ENCODE data around the gene SS18L1. TPM values are rescaled to one million over a fixed set of nuclear protein-coding genes. Genes with fewer than 3 reads are reported as not detected.
"Not testable (repeated sequence)": the region's sequence is repeated elsewhere in the genome, so short reads cannot be mapped to it uniquely, and the experiment has no call there.

The SS18L1 gene
- total RNA-seq, 4 donors from 2014 or later: 12.4 to 23.1 (median 13.7) TPM

DNA sequence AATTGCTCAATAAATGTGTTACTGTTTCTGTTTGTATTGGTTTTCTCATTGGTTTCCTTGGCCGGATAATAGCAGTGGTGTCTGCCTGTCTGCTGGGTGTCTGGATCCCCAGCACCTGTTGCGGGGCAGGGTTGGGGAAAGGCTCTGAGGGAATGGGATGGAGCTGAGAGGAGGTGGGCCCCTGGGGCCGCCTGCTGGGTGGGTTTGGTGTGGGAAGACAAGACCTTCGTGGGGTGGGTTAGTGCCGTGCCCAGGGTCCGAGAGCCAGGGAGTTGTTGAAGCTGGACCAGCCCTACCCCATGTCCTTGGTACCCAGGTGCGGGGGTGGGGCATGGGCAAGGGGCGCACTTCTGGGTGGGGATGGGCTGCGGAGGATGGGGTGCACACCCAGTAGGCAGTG, 4.0 kb downstream of the SS18L1 start:
- no peaks in the 10 kb centered on the region for H3K27me3 ChIP-seq
- TF ChIP-seq EP300 (IDR thresholded peaks at IDR 0.05): no peak
- TF ChIP-seq, protein P1, sequence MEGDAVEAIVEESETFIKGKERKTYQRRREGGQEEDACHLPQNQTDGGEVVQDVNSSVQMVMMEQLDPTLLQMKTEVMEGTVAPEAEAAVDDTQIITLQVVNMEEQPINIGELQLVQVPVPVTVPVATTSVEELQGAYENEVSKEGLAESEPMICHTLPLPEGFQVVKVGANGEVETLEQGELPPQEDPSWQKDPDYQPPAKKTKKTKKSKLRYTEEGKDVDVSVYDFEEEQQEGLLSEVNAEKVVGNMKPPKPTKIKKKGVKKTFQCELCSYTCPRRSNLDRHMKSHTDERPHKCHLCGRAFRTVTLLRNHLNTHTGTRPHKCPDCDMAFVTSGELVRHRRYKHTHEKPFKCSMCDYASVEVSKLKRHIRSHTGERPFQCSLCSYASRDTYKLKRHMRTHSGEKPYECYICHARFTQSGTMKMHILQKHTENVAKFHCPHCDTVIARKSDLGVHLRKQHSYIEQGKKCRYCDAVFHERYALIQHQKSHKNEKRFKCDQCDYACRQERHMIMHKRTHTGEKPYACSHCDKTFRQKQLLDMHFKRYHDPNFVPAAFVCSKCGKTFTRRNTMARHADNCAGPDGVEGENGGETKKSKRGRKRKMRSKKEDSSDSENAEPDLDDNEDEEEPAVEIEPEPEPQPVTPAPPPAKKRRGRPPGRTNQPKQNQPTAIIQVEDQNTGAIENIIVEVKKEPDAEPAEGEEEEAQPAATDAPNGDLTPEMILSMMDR (IDR thresholded peaks at IDR 0.05): no peak
- no peak overlapping the region for H3K27ac ChIP-seq
- no peak overlapping the region for H3K4me3 ChIP-seq
- H3K4me1 ChIP-seq: peaks cover 0 to 62% (median 14%) of the 10 kb centered on the region in 4 donors
- no peaks in the 10 kb centered on the region for H3K9me3 ChIP-seq
- peaks cover 0 to 6% (median 0%) of the 10 kb centered on the region in 3 donors for H3K36me3 ChIP-seq
- no peak for DNase-seq (ENCODE audit: low spot score in 2 of 2)
- 92 to 95% methylated on average over 9 of the region's 9 CpGs for WGBS, 2 donors

DNA sequence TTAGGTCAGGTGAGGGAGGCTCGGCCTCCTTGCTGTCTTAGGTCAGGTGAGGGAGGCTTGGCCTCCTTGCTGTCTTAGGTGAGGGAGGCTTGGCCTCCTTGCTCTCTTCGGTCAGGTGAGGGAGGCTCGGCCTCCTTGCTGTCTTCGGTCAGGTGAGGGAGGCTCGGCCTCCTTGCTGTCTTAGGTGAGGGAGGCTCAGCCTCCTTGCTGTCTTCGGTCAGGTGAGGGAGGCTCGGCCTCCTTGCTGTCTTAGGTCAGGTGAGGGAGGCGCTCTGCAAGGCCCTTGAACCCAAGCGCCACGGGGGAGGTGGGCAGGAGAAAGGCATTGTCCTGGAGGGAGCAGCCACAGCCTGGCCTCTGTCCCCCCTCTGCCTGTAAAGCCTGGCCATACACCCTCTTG, 4.8 kb downstream of the SS18L1 start:
- H3K4me3 ChIP-seq; H3K27me3 ChIP-seq; DNase-seq (ENCODE audit: low spot score in 2 of 2); H3K9me3 ChIP-seq; H3K27ac ChIP-seq: not testable (repeated sequence)
- 94 to 100% methylated on average over 1 to 10 of the region's 10 CpGs for WGBS, 2 donors
- peaks cover 0 to 14% (median 0%) of the 10 kb centered on the region in 3 donors for H3K36me3 ChIP-seq
- peaks cover 0 to 62% (median 14%) of the 10 kb centered on the region in 4 donors for H3K4me1 ChIP-seq

DNA sequence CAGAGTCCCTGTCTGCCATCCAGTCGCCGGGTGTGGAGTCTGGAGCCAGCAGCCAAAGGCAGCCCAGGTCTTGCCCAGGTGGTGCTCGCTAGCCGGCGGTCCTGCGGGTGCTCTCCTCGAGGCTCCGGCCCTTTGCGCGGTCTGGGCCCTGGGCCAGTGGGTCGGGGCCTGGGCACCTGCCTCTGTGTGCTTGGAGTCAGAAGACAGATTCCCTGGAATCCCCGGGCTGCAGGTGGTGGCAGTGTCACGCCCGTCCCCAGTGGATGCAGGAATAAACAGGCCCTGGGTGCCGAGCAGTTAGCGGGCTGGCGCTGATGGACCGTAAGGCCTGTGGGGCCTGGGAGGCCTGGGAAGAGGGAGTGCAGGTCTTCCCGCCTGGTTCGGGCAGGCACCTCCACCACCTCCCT, 5.3 kb downstream of the SS18L1 start:
- no peak for TF ChIP-seq POLR2A (IDR thresholded peaks at IDR 0.05)
- no peak for TF ChIP-seq EP300 (IDR thresholded peaks at IDR 0.05)
- TF ChIP-seq, protein P1 (IDR thresholded peaks at IDR 0.05): no peak
- Histone ChIP-seq H3K4me1 (peaks cover 0 to 62% (median 14%) of the 10 kb centered on the region in 4 donors), H3K27me3 (no peaks in the 10 kb centered on the region), H3K9me3 (no peaks in the 10 kb centered on the region), H3K27ac (no peak overlapping the region), H3K36me3 (peaks cover 0 to 19% (median 0%) of the 10 kb centered on the region in 3 donors), H3K4me3 (no peak overlapping the region)
- DNase-seq (ENCODE audit: low spot score in 2 of 2): no peak
- 77 to 95% methylated on average over 13 to 17 of the region's 20 CpGs for WGBS, 2 donors

DNA sequence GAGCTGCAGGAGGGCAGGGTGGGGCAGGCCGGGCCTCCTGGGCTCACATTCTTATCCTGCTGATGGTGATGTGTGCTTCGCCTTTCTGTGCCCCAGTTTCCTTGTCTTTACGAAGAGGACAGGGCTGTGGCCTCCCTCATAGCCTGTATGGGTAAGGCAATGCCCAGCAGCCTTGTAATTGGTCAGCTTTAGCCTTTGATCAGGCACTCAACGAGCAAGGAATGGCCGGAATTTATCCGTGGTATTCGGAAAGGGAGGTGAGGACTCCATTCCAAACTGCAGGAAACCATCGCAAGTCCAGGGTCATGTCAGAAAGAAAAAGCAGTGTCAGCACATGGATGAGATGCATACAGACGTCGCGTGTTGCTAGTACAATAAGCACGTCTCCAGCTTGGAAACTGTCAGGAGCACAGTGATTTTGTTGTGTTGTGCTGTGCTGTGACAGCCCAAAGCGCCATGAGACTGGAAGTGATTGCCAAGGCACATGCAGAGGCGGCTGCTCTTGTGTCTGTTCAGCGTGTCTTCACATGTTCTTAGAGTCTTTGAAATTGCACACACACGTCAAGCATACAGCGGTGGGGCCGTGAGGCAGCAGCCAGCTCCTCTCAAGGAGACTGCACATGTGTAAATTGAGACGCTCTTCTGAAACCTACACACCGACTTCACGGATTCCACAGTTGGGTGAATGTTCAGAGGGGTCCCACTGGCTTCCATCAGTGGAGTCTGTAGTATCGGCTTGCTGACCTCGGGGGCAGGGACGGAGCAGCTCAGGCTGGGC, 6.2 kb downstream of the SS18L1 start:
- peaks cover 0 to 57% (median 11%) of the 10 kb centered on the region in 4 donors for H3K4me1 ChIP-seq
- H3K27ac ChIP-seq: no peak overlapping the region
- TF ChIP-seq, protein P1 (IDR thresholded peaks at IDR 0.05): no peak
- TF ChIP-seq EP300 (IDR thresholded peaks at IDR 0.05) (no peak), POLR2A (IDR thresholded peaks at IDR 0.05) (no peak)
- 48 to 57% methylated on average over 22 of the region's 24 CpGs for WGBS, 2 donors
- no peaks in the 10 kb centered on the region for H3K27me3 ChIP-seq
- no peak for DNase-seq (ENCODE audit: low spot score in 2 of 2)
- H3K36me3 ChIP-seq: peaks cover 0 to 26% (median 0%) of the 10 kb centered on the region in 3 donors
- H3K9me3 ChIP-seq: no peaks in the 10 kb centered on the region
- H3K4me3 ChIP-seq: no peak overlapping the region

DNA sequence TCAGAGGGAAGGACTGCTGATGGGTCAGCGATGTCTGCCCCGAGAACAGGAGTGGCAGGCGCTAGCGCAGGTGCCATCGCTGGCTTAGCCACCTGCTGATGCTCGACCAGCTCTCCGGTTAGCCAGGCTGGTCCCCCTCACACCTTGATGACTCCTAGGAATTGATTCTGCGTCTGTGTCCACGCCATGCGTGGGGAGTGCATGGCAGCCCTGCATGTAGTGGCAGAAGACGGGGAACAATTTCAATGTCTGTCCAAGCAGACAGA, 6.7 kb downstream of the SS18L1 start:
- Histone ChIP-seq H3K9me3 (no peaks in the 10 kb centered on the region), H3K36me3 (peaks cover 0 to 27% (median 0%) of the 10 kb centered on the region in 3 donors), H3K27ac (no peak overlapping the region), H3K27me3 (no peaks in the 10 kb centered on the region), H3K4me3 (no peak overlapping the region), H3K4me1 (peaks cover 0 to 52% (median 5%) of the 10 kb centered on the region in 4 donors)
- TF ChIP-seq, protein P1 (IDR thresholded peaks at IDR 0.05): no peak
- no peak for TF ChIP-seq EP300 (IDR thresholded peaks at IDR 0.05)
- 97 to 98% methylated on average over 11 of the region's 11 CpGs for WGBS, 2 donors
- no peak for DNase-seq (ENCODE audit: low spot score in 2 of 2)
